Forelimb muscle (tissue), 1 donor: ENCODE data around the gene SEMA5B. TPM values are rescaled to one million over a fixed set of nuclear protein-coding genes. Genes with fewer than 3 reads are reported as not detected.

ENCODE experiments used
- DNase-seq: peaks from one replicate; pipeline ENCODE4 v3.0.0-alpha.2; 2013; ENCODE audit warnings: low read depth
- polyA plus RNA-seq: library from polyadenylated mRNA; unstranded; fragments of 120-200 nt; gene quantifications from one replicate; pipeline ENCODE4 v1.2.1, GENCODE V29; 2013; ENCODE audit not compliant: insufficient read length

Gene SEMA5B
- polyA plus RNA-seq, 1 donor = 22.3 TPM

DNA sequence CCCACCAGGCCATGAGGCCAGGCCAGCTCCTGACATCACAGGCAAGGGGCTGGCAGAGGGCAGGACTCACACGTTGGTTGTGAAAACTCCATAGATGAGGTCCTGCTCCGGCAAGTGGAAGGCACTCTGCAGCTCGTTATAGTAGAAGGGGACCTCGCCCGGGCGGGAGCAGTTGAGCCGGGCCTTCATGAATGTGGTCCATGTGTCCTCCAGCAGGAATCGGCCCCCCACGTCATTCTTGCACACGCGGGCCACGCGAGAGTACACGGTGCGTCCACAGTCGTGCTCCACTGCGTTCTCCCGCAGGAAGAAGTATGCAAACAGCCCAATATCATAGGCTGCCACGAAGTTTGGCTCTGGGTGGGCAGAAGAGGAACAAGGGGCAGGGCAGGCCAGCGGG is 101.2 kb downstream of the SEMA5B start:
- no peak for DNase-seq

DNA sequence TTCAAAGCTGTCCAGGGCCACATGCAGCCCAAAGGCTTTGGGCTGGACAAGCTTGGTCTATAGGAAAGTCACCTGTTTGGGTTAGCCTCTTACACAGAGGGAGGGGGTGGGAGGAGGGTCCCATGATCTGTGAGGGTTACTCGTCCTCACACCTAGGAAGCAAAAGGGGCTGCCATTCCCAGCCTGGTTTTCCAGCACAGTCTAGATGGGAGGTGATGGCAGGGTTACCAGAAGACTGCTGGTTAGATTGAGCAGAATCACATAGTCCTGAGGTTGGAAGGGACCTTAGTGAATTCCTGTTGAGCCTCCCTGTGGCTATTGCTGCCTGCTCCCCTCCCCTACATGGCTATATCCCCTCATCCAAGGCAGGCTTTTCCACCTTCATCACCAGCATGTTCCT is 101.8 kb downstream of the SEMA5B start:
- no peak for DNase-seq

- DNase-seq = no peak
Measured at GRCh38 chr3:122924056-122924455, 103.5 kb downstream of the SEMA5B start.

- no peak for DNase-seq
Measured at GRCh38 chr3:122923611-122924010, 104.0 kb downstream of the SEMA5B start.

DNA sequence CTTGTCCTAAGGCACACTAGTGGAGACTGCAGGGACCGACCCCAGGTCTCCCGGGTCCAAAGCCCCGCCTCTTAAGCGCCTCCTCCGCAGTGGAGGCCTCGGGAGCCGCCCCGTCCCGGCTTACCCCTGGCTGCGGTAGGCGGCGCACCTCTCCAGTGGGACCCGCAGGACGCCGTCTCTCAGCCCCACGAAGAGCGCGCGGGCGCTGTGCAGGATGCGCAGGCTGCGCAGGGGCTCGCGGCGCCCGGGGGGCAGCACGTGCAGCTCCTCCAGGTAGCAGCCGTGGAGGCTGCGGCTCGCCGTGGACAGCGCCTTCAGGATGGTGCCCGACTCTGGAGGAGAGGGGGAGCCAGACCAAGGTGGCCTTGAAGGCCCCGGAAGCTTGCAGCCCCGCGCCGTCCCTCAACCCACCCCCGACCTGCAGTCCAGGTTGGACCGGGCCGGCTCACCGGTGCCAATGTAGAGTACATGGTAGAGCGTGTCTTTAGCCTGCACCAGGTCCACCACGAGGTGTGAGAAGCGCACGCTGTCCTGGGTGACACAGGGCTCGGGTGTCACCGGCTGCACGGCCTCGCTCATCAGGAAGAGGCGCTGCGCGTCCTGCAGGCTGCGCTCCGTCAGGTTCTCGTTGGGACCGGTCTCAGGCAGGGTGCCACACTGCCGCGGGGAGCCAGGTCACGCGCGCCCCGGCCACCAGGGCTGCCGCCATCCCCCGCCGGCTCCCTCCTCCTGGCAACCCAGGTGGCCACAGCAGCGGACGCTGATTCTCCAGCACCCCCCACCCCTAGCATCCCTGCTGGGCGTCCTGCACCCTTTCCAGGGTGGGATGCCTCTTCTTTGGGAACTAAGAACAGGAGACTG is 105.5 kb downstream of the SEMA5B start:
- no peak for DNase-seq

DNA sequence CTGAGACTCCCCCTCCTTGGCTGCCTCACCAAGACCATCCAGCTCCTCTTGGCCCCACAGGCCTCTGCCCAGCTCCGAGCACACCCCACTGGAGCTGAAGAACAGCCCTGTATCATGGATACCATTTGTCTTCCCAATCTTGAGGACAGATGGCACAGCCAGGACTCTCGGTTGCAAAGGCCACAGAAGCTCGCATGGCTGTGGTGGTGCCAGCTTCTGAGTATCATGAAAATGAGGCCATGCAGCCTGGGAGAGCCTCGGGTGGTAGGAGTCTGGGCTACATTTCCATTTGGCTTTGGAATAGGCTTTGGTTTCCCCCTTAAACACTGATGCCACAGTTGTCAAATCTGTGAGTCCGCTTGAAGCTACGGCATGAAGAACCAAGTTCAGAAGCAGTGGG is 106.6 kb downstream of the SEMA5B start:
- DNase-seq = no peak

- DNase-seq = no peak
Measured at GRCh38 chr3:122919291-122919610, 108.3 kb downstream of the SEMA5B start.

DNA sequence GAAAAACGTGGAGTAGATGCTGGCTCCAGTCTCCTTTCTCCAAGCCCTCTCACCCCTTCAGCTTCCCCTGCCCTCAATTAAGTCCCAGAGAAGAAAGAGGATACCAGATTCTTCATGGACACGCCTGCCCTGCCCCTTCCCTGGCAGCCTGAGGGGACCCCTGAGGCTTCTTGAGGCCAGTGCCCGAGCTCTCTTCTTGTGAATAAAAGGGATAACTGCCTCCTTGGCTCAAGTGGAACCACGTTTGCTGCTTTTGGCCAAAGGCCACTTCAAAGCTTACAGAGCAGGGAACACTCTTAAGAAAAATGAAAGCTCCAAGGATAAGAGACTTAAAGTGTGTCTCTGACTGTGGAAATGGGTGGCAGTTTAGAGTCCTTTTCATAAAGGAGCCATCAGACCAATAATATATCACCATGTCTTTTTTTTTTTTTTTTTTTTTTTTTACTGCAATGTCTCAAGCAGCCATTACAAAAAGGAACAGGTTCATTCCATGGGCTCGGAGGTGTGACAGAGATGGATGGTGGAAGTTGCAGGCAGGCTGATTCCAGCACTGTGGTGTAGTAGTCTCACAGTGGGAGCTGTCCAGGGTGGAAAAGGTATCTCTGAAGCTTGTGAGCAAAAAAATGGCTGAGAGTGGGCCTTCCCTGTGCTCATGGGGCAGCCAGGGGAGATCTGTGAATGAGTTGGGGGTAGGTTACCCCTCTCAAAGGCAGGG is 108.8 kb downstream of the SEMA5B start:
- DNase-seq = no peak

DNA sequence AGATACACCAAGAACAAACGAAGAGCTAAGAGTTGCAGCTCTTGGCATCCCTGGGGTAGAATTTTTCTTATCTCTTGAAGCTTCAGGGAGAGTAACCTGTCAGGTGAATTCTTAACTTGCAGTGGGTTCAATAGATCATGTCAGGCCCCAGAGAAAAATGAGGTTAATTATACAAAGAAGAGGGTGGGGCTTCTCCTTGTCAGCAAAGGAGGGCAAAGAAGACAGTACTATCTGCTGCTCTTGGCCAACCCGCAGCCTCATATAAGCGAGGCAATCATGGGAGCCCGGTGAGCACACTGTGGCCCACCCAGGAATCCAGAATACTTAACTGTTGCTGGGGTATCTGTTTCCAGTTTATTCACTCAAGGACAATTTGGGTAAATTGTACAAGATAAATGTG is 110.2 kb downstream of the SEMA5B start:
- DNase-seq = no peak

- DNase-seq = no peak
Measured at GRCh38 chr3:122916580-122916979, 111.0 kb downstream of the SEMA5B start.

- no peak for DNase-seq
Measured at GRCh38 chr3:122916084-122916483, 111.5 kb downstream of the SEMA5B start.

GRCh38 chr3:122915300-122916055 is 112.1 kb downstream of the SEMA5B start:
- no peak for DNase-seq

GRCh38 chr3:122913539-122914100 is 113.9 kb downstream of the SEMA5B start:
- DNase-seq = no peak

DNA sequence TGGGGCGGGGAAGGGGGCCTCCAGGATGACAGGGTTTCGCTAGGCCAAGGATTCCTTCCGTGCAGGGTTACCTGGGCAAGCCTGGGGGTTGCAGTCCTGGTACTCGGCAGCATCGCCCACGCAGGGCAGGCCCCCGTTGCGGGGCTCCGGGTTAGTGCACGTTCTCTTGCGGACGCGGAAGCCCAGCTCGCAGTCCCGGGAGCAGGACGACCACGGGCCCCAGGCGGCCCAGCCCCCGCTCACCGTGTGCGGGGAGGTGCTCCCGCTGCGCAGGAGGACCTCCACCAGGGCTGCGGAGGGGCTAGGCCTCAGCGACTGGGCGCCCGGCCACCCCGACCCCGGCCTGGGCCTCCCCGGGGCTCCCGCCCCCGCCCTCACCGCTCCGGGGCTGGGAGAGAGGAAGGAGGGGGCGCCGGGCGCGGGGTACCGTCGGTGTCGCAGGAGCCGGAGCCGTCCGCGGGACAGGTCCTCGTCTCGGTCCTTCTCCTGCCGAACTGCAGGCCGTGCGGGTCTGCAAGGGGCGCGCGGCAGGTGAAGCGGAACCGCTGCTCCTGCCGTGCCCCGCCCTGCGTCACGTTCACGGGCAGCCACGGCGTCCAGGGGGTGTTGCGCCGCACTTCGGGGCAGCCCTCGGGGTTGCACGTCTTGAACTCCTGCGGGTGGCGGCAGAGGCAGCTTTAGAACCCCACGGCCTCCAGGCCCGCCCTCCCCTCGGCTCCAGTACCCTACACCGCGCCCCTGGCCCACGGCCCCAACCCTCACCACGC is 114.6 kb downstream of the SEMA5B start:
- DNase-seq = no peak

GRCh38 chr3:122911901-122912300 is 115.7 kb downstream of the SEMA5B start:
- DNase-seq = no peak

DNA sequence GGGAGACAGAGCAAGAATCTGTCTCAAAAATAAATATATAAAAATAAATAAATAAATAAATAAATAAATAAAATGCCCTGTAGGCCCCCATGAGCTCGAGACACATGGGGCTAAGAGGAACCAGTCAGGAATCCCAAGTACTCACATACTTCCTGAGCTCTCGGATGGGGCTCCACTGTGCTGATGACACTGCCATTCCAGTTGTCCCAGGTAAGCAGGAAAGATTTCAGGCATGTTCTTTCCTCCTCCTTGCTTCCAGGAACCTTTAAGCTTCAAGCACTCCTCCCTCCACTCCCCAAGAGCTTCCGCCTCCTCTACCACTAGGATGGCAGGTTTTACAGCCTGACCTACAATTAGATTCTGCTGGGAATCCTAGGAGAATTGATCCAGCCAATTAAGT is 119.3 kb downstream of the SEMA5B start:
- no peak for DNase-seq

- DNase-seq = no peak
Measured at GRCh38 chr3:122907471-122907870, 120.1 kb downstream of the SEMA5B start.

DNA sequence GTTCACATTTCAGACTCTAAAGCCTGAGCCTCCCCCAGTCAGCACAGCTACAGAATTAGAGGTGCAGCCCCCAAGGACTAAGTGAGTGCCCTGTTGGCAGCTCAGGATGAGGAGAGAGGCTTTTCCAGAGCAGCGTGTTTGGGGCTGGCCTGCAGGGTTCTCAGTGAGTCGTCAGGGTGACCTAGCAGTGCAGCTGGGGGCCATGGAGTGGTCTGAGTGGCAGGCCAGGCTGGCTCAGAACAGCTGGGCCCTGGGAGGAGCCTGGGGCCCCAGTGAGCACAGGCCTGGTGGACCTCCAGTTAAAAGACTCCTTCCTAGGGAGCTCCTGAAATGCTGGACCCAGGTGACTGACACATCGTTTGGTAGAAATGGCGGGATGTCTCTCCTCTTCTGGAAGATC is 124.4 kb downstream of the SEMA5B start:
- DNase-seq = no peak

DNA sequence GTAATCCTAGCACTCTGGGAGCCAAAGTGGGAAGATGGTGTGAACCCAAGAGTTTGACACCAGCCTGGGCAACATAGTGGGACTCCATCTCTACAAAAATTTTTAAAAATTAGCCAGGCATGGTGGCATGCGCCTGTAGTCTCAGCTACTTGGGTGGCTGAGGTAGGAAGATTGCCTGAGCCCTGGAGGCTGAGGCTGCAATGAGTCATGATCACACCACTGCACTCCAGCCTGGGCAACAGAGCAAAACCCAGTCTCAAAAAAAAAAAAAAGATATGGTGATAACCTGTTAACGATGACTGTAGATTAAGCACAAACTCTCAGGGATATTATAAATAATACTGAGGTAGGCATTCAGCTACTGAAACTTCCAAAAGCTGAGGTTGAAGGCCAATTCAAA is 125.2 kb downstream of the SEMA5B start:
- DNase-seq = no peak

DNA sequence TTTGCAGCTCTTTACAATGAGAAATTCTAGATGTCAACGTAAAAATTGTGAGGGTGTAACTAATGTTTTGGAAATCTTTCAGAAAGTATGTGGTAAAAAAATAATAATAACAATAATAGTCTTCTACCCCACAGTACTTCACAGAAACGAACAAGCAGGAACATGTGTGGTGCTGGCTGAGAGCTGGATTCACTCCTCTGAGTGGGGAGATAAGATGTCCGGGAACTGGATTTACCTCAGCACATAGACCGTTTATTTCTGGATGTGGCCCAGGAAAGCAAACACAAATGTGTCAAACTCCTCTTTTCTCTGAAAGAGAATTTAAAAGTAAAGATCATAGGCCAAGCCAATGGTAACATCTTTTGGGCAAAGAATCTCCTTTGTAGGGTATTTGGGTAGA is 129.3 kb downstream of the SEMA5B start:
- DNase-seq = no peak
